ENCODE measurements around the gene PTCD2. TPM values are rescaled to one million over a fixed set of nuclear protein-coding genes. Genes with fewer than 3 reads are reported as not detected.

PTCD2 gene
- total RNA-seq, 1 donor from 2014 or later: 7.6 TPM

- DNase-seq (ENCODE audit: low spot score): no peak
Observed at GRCh38 chr5:72412283-72413055, 92.3 kb downstream of the PTCD2 start.

GRCh38 chr5:72415616-72416325 lies 95.6 kb downstream of the PTCD2 start:
- no peak for DNase-seq (ENCODE audit: low spot score)

GRCh38 chr5:72417333-72418062 lies 97.3 kb downstream of the PTCD2 start:
- DNase-seq (ENCODE audit: low spot score): no peak

Other genes starting within 250 kb of the PTCD2 start
- 121 TPM for gene MAP1B, start 212.9 kb upstream of the PTCD2 start, total RNA-seq
- gene MRPS27, start 133 bp upstream of the PTCD2 start, total RNA-seq: 41.1 TPM
- 13.8 TPM for gene ZNF366, start 187.0 kb downstream of the PTCD2 start, total RNA-seq

All from mesenteric fat pad (tissue), 1 donor.